Neural cell (in vitro differentiated cells): ENCODE measurements around the gene ZMYM3.

ENCODE experiments used
- EP300 ChIP-seq: fragments of 450-650 bp; conservative IDR thresholded peaks from 2 replicates; pipeline ENCODE4 v1.6.1; 2014; ENCODE audit warnings: antibody characterized with exemption, mild to moderate bottlenecking, moderate library complexity; ENCODE audit not compliant: poor library complexity, severe bottlenecking
- EZH2 ChIP-seq: fragments of 200-600, 300-800 bp; shearing (Covaris generic), sonication (generic); IDR thresholded peaks from 2 replicates; pipeline ENCODE4 v1.6.1; 2014; ENCODE audit warnings: antibody characterized with exemption, low read length, borderline replicate concordance, mild to moderate bottlenecking; ENCODE audit not compliant: insufficient read depth, poor library complexity, severe bottlenecking
- TAF1 ChIP-seq: IDR thresholded peaks from 2 replicates; pipeline ENCODE4 v1.6.1; 2012; ENCODE audit warnings: low read depth
- TF ChIP-seq, protein P1 (sequence below): fragments of 450-650 bp; IDR thresholded peaks from 2 replicates; pipeline ENCODE4 v1.5.1; 2014; ENCODE audit warnings: antibody characterized with exemption, mild to moderate bottlenecking, moderate library complexity; ENCODE audit not compliant: poor library complexity, severe bottlenecking

DNA sequence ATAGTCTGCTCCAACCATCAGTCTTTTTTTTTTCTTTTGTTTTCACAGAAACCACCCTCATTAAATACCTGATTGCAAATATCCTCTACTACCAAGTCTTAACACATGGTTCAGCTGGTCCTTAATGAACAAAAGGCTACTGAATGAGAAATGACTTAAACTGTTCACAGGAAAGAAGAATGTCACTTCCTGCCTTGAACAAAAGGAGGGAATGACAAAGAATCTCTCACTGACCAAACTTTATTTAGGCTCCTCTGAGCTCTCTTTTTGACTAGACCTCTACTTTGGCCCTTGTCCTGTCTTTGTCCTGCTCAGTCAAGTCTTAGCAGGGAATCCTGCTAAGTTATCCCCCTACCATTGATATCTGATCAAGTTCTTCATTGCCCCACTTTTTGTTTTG is 62.7 kb downstream of the ZMYM3 start:
- TF ChIP-seq EP300 (no peak), TAF1 (no peak), EZH2 (no peak)
- TF ChIP-seq, protein P1, sequence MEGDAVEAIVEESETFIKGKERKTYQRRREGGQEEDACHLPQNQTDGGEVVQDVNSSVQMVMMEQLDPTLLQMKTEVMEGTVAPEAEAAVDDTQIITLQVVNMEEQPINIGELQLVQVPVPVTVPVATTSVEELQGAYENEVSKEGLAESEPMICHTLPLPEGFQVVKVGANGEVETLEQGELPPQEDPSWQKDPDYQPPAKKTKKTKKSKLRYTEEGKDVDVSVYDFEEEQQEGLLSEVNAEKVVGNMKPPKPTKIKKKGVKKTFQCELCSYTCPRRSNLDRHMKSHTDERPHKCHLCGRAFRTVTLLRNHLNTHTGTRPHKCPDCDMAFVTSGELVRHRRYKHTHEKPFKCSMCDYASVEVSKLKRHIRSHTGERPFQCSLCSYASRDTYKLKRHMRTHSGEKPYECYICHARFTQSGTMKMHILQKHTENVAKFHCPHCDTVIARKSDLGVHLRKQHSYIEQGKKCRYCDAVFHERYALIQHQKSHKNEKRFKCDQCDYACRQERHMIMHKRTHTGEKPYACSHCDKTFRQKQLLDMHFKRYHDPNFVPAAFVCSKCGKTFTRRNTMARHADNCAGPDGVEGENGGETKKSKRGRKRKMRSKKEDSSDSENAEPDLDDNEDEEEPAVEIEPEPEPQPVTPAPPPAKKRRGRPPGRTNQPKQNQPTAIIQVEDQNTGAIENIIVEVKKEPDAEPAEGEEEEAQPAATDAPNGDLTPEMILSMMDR = no peak
